ENCODE results near the gene CACNB4. TPM values are rescaled to one million over a fixed set of nuclear protein-coding genes. Genes with fewer than 3 reads are reported as not detected.

Gene CACNB4
- total RNA-seq, 3 donors from 2014 or later, result 0.05 to 0.26 (median 0.15) TPM

DNA sequence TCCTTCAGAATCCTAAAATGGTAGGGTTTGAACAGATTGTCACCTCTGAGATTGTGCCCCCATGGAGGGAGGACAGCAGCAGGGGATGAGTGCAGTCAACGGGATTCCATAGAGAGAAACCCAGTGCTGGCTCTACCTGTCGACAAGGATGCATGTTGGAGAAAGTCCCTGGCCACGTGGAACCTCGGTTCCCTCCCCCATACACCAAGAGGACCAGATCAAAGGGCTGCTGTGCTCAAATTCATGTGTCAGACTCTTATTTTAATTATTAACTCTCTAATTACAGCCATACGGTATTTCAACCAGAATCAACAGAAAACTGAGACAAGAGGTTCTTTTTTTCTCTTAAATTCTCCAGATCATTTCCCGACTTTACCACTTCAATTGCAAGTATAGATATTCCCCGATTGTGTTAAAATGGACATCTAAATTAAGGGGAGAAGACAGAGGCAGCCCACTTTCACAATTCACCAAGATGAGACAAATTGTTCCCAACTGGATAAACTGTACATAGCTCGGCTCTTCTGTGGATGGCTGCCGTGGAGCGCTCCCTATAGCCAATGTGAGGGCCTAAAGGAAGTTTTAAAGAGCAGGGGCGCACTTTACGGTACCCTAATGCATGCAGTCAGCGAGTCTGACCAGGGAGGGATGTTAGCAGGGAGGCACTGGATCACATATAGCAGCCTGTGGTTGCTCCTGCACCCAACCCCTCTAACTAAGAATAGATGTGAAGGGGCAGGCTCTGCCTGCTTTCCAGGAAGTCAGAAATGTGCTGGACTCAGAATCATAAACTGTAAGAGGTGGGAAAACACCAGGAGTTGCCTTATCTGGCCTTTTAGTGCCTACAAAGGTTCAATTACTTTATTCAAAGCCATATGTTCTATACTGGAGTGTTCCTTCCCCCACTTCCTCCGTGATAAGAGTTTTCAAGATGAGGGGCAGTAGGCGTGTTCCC, 123.1 kb downstream of the CACNB4 start:
- no peak overlapping the region for H3K4me3 Mint-ChIP-seq
- no peaks in the 10 kb centered on the region for H3K9me3 Mint-ChIP-seq
- no peak for DNase-seq
- H3K36me3 Mint-ChIP-seq (ENCODE audit: insufficient read depth), result no peaks in the 10 kb centered on the region
- ATAC-seq, result no peak
- H3K4me1 Mint-ChIP-seq (ENCODE audit: low read depth), result peaks cover 1% of the 10 kb centered on the region
- H3K27me3 Mint-ChIP-seq (ENCODE audit: low read depth), result peaks cover 18% of the 10 kb centered on the region

DNA sequence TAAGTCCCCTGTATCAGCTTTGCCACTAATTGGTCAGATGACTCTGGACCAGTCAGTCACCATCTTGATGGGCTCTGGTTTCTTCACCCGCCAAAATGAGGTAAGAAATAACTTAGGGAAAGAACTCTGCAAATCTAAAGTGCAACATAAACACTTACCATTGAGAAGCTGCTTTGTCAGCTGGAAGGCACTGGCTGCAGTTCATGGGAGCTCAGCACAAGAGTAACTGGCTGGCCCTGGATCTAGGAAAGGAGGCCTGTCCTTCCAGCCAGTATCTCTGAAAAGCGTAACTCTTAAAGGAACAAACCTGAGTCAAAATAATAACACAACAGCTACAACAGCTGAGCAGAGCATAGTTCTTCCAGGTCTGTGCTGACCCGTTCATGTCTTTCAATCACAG, 123.9 kb downstream of the CACNB4 start:
- ATAC-seq (no peak), DNase-seq (no peak)
- H3K9me3 Mint-ChIP-seq, result no peaks in the 10 kb centered on the region
- H3K36me3 Mint-ChIP-seq (ENCODE audit: insufficient read depth), result no peaks in the 10 kb centered on the region
- peaks cover 18% of the 10 kb centered on the region for H3K27me3 Mint-ChIP-seq (ENCODE audit: low read depth)
- H3K4me3 Mint-ChIP-seq, result no peak overlapping the region
- H3K4me1 Mint-ChIP-seq (ENCODE audit: low read depth), result peaks cover 1% of the 10 kb centered on the region

DNA sequence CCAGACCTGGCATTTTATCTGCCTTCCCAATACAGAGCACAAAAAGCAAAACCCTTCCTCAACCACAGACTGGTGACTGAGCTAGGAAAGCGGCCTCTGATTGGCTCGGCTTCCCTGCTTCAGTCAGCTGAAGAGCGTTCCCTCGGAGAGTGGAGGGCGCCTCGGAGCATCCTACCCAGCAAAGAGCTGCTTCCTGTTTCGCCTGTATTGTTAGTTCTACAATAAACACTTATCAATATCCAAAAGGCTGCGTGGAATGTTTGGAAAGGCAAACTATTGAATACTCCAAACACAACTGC, 125.0 kb downstream of the CACNB4 start:
- Mint-ChIP-seq H3K4me1 (ENCODE audit: low read depth) (peaks cover 1% of the 10 kb centered on the region), H3K4me3 (no peak overlapping the region), H3K27me3 (ENCODE audit: low read depth) (peaks cover 15% of the 10 kb centered on the region), H3K36me3 (ENCODE audit: insufficient read depth) (no peaks in the 10 kb centered on the region), H3K9me3 (no peaks in the 10 kb centered on the region)
- no peak for DNase-seq
- no peak for ATAC-seq

DNA sequence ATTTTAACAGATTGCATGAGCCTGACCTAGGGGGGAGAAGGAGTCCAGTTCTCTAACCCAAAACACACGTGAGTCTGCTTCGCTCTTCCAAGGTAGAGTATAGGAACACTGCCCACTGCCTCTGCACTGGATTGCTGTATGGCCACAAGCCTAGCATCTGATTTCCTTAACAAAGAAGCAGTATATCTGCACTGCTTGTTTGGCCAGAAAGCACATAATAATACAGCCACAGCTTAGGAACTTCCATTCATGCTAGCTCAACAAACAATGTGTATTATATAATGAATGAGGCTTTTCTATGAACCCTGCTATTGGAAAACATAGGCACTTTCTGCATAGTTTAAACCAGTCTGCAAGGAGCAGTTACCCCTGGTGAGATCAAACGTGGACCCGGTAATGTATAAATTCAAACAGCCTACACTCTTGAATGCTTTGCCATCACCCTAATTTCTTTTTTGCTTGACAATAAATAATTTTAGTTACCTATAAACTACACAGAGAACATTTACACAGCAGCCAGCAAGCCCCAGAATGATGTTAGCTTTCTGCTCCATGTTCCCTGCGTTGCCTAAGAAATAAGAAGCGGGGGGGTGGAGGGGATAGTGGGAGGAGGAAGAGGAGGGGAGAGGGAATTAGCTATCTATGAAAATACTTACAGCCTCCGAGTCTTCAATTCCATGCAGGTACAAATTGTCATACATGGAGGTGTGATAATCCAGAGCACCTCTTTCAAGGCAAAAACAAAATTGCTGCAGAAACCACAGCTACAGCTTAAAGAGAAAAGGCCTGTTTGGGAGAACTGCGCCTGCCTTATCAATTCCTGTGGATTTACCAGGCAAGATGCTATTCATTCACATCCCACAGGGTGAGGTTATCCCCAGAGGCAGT, 125.6 kb downstream of the CACNB4 start:
- no peaks in the 10 kb centered on the region for H3K36me3 Mint-ChIP-seq (ENCODE audit: insufficient read depth)
- peaks cover 1% of the 10 kb centered on the region for H3K4me1 Mint-ChIP-seq (ENCODE audit: low read depth)
- DNase-seq (no peak), ATAC-seq (no peak)
- no peaks in the 10 kb centered on the region for H3K9me3 Mint-ChIP-seq
- H3K27me3 Mint-ChIP-seq (ENCODE audit: low read depth), result peaks cover 9% of the 10 kb centered on the region
- no peak overlapping the region for H3K4me3 Mint-ChIP-seq

DNA sequence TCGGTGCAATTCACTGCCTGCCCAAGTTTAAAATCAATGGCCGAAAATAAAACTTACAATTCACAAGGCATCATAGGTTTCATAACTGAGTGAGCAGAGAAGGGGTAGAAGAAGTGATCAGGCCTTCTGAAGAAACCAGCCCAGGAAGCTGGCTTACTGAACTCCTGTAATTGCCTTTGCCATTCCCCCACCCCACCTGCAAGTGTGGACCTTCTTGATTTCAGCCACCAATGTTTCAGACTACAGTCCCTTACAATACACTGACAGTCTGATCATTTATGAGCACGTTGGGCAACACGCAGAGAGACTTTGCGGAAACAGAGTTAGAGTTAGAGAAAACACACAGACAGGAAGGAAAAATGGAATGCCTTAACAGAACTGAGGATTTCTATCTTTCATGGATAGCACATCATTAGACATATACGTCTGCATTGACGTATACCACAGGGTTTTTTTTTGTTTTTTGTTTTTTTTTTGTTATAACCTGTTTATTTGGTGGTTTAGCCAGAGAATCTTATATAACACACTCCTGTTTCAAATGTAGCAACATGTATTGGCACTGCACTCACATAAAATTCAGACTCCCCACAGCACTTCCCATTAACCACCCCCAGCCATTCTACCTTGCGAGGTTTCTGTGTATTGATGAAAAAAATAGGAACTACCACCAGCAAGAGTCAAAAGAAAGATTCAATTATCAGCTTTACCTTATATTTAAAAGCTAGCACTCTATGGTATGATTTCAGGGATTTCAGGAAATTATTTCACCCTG, 126.4 kb downstream of the CACNB4 start:
- H3K36me3 Mint-ChIP-seq (ENCODE audit: insufficient read depth), result no peaks in the 10 kb centered on the region
- H3K27me3 Mint-ChIP-seq (ENCODE audit: low read depth), result peaks cover 9% of the 10 kb centered on the region
- no peak for ATAC-seq
- no peak overlapping the region for H3K4me3 Mint-ChIP-seq
- H3K4me1 Mint-ChIP-seq (ENCODE audit: low read depth), result peaks cover 1% of the 10 kb centered on the region
- H3K9me3 Mint-ChIP-seq, result no peaks in the 10 kb centered on the region
- no peak for DNase-seq

DNA sequence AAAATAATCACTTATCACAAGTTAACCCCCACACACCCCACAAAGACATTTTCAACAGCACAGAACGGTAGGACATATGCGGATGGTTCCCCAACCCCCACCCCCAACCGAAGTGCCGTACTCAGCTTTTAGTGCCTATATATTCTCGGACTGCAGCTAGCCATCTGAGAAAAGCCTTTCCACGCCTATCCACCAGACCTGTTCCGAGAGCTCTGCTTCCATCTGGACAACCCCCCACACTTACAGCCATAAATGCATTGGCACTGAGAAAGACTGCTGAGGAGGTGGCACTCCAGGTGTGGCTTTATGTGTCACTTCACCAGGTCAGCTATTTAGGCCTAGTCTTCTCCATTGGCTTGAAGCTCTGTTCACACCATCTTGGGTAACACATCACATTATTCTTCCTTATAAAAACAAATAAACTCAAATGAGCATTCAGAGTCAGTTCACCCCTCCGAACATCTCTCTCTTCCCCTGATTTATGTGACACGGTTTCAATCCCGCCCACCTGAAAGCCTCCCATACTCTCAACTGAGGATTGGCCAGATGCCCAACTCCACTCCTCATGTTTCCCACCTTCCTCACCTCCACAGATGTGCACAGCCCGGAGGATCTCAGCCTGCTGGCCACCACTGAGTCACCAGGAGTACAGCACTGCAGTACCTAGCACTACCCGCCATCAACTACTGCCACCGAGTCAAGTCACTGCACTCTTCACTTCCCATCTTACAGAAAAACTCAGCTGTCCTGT, 127.4 kb downstream of the CACNB4 start:
- DNase-seq (no peak), ATAC-seq (no peak)
- Mint-ChIP-seq H3K4me3 (no peak overlapping the region), H3K9me3 (no peaks in the 10 kb centered on the region), H3K36me3 (ENCODE audit: insufficient read depth) (no peaks in the 10 kb centered on the region), H3K27me3 (ENCODE audit: low read depth) (peaks cover 7% of the 10 kb centered on the region), H3K4me1 (ENCODE audit: low read depth) (peaks cover 1% of the 10 kb centered on the region)

DNA sequence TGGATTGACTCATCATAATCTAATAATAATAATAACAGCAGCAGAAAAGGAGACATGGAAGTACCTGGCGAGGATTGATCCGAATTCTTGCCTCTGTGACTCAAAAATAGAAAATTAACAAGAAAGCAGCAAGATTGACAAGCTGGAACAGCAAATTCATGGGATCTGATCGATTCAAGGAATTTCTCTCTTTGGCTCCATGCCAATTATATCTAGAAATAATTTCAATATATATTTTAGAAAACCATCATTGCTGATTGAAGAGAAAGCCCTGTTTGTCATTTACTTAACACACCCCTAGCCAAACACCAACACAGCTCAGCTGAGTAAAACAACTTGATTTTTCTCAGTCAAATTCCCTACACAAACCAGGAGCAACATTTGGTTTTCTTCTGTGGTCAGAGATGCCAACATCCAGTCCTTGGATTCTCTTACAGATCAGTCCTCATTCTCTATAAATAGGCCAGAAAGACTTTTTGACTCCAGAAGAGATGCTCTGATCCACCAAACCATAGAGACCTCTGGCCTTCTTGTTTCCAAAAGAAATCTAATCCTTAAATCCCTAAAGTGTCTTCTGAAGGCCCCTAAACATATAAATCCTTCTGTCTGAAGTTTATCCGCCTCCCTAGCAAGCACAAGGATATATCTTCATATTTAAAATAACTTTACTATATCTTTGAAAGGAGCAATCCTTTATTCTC, 129.9 kb downstream of the CACNB4 start:
- no peak for DNase-seq
- ATAC-seq, result no peak
- Mint-ChIP-seq H3K4me3 (no peak overlapping the region), H3K36me3 (ENCODE audit: insufficient read depth) (no peaks in the 10 kb centered on the region), H3K4me1 (ENCODE audit: low read depth) (peaks cover 1% of the 10 kb centered on the region), H3K9me3 (no peaks in the 10 kb centered on the region), H3K27me3 (ENCODE audit: low read depth) (peaks cover 3% of the 10 kb centered on the region)

DNA sequence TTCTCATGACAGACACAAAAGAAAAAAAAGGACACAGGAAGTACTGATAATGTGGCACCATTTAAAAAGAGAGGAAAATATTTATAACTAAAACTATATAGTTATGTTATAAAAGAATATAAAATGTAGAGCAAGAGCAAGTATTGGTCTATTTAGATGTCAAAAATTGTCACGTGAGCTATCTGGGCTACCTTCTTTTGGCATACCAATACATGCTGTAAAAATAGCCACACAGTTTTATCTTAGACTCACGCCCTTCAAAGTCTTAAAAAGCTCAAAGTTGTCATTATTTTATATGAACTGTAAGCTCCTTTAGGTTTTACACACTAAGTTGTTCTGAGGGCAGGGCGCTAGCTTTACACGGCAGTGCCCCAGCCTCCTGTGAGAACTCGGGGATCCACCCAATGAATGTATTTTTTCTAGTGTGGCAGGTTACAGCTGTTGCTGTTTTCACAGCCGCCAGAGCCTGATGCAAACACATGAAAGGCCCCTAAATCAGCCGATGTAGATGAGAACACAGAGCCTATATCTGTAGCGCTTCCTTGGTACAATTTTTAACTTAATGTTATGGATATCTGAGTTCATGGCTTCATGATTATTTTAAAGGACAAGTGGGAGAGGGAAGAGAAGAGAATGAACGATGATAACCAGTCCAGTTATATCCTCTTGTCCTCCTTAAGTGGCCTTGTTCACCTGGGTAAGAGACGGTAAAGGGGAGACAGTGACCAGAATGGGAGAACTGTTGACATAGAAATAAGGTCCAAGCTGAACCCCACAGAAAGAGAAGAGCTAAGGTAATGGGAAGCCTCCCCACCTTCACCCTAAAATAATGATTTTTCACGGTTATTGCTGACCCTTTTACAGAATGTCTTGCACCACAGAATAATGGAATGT, 130.8 kb downstream of the CACNB4 start:
- H3K27me3 Mint-ChIP-seq (ENCODE audit: low read depth), result peaks cover 3% of the 10 kb centered on the region
- no peaks in the 10 kb centered on the region for H3K9me3 Mint-ChIP-seq
- no peak for DNase-seq
- no peaks in the 10 kb centered on the region for H3K36me3 Mint-ChIP-seq (ENCODE audit: insufficient read depth)
- no peaks in the 10 kb centered on the region for H3K4me1 Mint-ChIP-seq (ENCODE audit: low read depth)
- no peak overlapping the region for H3K4me3 Mint-ChIP-seq
- ATAC-seq, result no peak

DNA sequence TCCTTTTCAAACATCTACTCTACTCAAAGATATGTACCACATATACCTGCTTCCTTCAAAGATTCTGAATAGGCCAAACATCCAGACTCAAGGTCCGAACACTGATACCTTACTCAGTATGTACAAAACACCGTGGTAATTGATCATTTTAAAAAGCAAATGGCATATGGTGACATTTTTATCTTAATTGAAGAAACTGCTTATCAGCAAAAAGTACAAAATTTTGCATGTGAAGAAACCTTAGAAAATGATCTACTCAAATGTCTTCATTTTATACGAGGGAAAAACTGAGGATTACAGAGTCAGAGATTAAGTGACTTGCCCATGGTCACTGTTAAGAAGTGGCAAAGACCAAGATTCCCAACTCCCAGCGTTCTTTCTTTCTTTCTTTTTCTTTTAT, 133.0 kb downstream of the CACNB4 start:
- Mint-ChIP-seq H3K27me3 (ENCODE audit: low read depth) (no peaks in the 10 kb centered on the region), H3K36me3 (ENCODE audit: insufficient read depth) (no peaks in the 10 kb centered on the region), H3K4me3 (no peak overlapping the region), H3K9me3 (no peaks in the 10 kb centered on the region), H3K4me1 (ENCODE audit: low read depth) (no peaks in the 10 kb centered on the region)
- no peak for DNase-seq
- no peak for ATAC-seq

DNA sequence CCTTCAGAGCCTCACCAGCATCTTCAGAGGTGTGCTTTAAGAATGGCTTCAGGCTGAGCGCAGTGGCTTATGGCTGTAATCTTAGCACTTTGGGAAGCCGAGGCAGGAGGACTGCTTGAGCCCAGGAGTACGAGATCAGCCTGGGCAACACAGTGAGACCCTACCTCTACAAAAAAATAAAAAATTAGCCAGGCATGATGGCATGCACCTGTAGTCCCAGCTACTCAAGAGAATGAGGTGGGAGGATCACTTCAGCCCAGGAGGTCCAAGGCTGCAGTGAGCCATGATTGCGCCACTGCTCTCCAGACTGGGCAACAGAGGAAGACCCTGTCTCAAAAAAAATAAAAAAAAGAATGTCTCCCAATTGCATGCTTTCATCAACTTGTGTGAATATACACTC, 137.3 kb downstream of the CACNB4 start:
- Mint-ChIP-seq H3K4me3 (no peak overlapping the region), H3K9me3 (no peaks in the 10 kb centered on the region), H3K36me3 (ENCODE audit: insufficient read depth) (no peaks in the 10 kb centered on the region), H3K27me3 (ENCODE audit: low read depth) (no peaks in the 10 kb centered on the region), H3K4me1 (ENCODE audit: low read depth) (no peaks in the 10 kb centered on the region)
- ATAC-seq (no peak), DNase-seq (no peak)

DNA sequence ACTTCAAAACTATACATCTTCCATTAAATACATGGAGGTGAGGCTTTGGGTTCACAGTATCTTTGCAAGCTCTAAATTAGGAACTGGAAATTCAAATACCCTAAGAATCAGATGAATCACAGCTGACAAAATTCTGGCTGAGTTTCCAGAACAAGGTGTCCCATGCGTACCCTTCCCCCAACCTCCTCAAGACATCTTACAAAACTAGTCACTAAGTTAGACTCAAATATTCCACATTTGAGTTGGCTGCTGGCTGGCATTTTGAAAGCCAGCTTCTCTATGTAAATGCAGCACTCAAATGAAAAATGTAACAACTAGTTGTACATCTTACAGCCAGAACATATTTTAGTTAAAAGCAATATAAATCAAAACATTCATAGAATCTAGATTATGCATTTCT, 139.6 kb downstream of the CACNB4 start:
- ATAC-seq (no peak), DNase-seq (no peak)
- Mint-ChIP-seq H3K4me1 (ENCODE audit: low read depth) (no peaks in the 10 kb centered on the region), H3K9me3 (no peaks in the 10 kb centered on the region), H3K36me3 (ENCODE audit: insufficient read depth) (no peaks in the 10 kb centered on the region), H3K27me3 (ENCODE audit: low read depth) (no peaks in the 10 kb centered on the region), H3K4me3 (no peak overlapping the region)

DNA sequence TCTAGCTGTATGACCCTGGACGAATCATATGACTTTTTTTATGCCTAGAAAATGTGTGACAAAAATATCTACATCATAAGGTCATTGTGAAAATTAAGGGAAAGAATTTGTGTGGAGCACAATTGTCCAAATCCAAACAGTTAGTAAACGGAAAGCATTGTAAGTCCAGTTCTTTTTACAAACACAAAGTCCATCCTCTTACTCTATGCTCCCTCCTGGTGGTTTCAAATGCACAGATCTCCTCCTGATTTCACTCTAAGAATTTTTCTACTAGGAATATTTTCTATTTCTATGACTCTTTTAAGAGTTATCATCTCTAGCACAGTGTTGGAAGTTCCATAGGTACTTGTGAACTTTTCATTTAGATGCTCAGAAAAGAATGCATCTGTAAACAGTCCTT, 145.4 kb downstream of the CACNB4 start:
- Mint-ChIP-seq H3K27me3 (ENCODE audit: low read depth) (peaks cover 2% of the 10 kb centered on the region), H3K36me3 (ENCODE audit: insufficient read depth) (no peaks in the 10 kb centered on the region), H3K4me3 (no peak overlapping the region), H3K9me3 (peaks cover 5% of the 10 kb centered on the region), H3K4me1 (ENCODE audit: low read depth) (no peaks in the 10 kb centered on the region)
- DNase-seq (no peak), ATAC-seq (no peak)
